ENCODE results near the gene ACER1.

The ACER1 gene

GRCh38 chr19:6263735-6264444 is 69.5 kb downstream of the ACER1 start:
- no peak for DNase-seq

GRCh38 chr19:6263306-6263705 is 70.1 kb downstream of the ACER1 start:
- no peak for DNase-seq

GRCh38 chr19:6262519-6262918 is 70.9 kb downstream of the ACER1 start:
- DNase-seq, result no peak

- DNase-seq, result no peak
Observed at GRCh38 chr19:6261883-6262282, 71.5 kb downstream of the ACER1 start.

- no peak for DNase-seq
Observed at GRCh38 chr19:6260912-6261650, 72.3 kb downstream of the ACER1 start.

- no peak for DNase-seq
Observed at GRCh38 chr19:6260376-6260775, 73.0 kb downstream of the ACER1 start.

- no peak for DNase-seq
Observed at GRCh38 chr19:6259312-6259861, 74.0 kb downstream of the ACER1 start.

GRCh38 chr19:6258812-6259311 is 74.5 kb downstream of the ACER1 start:
- DNase-seq, result no peak

Measured in activated CD4-positive, alpha-beta T cell treated with anti-CD3 and anti-CD28 coated beads, Interleukin-2, amount 50 U/mL, for 16 hours (primary cell).